ENCODE results near the gene WASF3.
"Not testable (repeated sequence)": the region's sequence is repeated elsewhere in the genome, so short reads cannot be mapped to it uniquely, and the experiment has no call there.

Gene WASF3

DNA sequence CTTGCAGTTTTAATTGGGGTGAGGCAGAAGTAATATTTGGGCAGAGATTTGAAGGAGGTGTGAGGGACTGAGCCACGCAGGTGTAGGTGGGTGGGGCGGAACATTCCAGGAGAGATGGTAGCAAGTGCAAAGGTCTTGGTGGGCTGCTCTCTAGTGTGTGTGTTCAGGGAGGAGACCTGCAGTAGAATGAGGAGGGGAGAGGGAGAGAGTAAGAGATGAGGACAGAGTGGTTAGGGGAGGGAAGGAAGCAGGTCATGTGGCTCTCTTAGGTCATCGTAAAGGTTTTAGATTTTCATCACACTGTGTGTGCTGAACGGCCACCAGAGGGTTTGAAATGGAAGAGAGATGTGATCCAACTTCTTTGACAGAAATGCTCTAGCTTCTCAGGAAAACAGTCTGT lies 33.5 kb downstream of the WASF3 start:
- no peak for DNase-seq

GRCh38 chr13:26591672-26592071 lies 34.2 kb downstream of the WASF3 start:
- DNase-seq = no peak

DNA sequence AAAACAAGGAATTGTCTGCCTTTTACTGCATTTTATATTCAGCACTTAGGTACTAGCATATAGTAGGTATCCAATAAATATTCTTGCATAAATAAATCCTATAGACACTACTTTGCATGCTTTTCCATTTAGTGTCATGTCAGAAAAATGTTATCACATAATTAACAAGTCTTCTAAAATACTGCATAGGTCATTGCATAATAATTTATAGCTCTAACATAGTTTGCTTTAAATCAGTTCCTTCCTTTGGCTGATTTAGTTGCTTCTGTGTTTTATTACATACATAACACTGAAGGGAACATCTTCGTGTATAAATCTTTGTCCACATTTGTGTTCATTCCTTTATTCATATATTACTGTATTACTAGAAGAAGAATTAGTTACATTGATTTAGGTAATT lies 36.2 kb downstream of the WASF3 start:
- no peak for DNase-seq

DNA sequence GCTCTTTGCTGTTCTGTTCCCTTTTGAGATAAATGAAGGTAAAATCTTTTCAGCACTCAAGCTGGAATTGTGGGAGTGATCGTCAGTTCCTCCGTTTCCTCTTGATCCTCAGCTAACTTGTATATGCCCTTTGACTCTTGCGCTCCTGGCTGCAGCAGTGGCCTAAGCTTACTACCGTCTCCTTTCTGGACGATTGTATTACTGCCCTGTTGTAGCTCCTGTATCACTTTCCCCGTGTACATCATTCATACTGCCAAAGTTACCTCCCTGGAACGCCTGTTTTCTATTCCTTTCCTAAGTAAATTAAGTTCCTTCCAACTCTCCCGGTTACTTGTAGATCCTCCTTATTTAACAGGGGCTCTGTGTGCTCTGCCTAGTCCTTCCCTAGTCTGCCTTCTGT lies 36.9 kb downstream of the WASF3 start:
- no peak for DNase-seq

DNA sequence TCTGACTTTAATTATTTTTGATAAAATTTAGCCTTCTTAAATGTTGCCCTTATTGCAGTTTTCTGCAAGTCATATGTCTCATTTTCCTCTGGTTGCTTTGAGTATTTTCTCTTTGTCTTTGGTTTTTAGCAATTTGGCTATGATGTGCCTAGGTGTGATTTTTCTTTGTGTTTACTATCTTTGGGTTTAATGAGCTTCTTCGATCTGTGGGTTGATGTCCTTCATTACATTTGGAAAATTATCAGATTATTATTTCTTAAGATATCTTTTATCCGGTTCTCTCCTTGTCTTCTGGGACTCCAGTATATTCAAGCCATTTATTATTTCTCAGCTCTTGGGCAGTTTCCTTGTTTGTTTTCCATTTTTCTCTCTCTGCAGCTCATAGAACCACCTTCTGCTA lies 39.0 kb downstream of the WASF3 start:
- no peak for DNase-seq

GRCh38 chr13:26599403-26599802 lies 41.9 kb downstream of the WASF3 start:
- DNase-seq = no peak

DNA sequence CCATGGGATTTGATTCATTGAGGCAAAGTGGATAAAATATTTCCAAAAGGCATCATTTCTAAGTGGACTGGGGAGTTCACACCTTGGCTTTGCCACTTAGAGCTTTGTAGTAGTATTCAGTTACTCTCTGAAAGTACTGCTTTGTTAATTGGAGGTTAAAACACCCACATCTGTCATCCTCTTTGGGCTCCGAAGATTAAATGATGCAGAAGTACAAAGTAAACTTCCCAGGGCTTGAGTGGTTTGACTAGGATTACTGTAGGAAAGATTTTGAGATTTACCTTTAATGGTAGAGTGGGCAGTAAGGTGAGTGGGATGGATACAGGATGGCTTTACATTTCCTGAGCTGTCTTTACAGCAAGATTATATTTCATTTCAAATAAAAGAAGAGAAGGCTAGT lies 42.4 kb downstream of the WASF3 start:
- DNase-seq = no peak

- no peak for DNase-seq
Observed at GRCh38 chr13:26600343-26600742, 42.9 kb downstream of the WASF3 start.

GRCh38 chr13:26601669-26602068 lies 44.2 kb downstream of the WASF3 start:
- DNase-seq = no peak

- no peak for DNase-seq
Observed at GRCh38 chr13:26602783-26603182, 45.3 kb downstream of the WASF3 start.

GRCh38 chr13:26604784-26605545 lies 47.5 kb downstream of the WASF3 start:
- no peak for DNase-seq

- no peak for DNase-seq
Observed at GRCh38 chr13:26605845-26606244, 48.4 kb downstream of the WASF3 start.

- no peak for DNase-seq
Observed at GRCh38 chr13:26606631-26607030, 49.1 kb downstream of the WASF3 start.

DNA sequence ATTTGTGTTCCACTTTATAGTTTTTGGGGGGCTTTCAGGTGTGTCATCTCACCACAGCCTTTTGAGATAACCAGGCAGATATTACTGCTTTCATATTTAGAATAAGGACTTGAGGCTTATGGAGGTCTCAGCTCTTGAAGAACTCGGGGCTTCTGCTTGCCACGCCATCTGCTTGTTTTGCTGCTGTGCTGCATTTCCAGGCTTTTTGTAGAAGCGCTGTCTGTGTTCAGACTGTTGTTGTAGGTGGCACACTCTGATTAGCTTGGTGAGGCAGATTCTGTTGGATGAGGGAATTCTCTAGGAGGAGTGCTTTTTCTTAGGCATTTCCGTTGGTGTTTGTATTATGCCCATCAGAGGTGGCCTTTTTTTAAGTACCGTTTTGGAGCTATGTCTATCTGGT lies 57.2 kb downstream of the WASF3 start:
- no peak for DNase-seq

- DNase-seq = no peak
Observed at GRCh38 chr13:26616126-26616525, 58.6 kb downstream of the WASF3 start.

DNA sequence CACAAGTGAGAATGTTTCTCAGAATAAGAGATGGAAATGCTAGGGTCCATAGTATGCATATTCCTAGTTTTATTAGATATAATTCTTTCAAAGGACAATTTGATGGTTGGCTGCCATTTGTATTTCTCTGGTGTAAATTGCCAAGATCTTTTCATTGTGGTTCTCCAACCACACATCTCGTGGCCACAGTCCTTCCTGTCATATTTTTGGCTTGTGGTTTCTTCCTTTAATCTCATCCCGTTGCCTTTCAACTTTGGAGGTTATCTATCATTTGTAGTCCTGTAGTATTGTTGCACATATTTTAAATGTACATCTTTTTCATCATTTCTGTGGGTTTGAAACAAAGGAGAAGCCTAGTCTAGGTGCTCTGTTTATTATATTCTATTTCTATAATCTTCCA lies 61.2 kb downstream of the WASF3 start:
- no peak for DNase-seq

- DNase-seq = no peak
Observed at GRCh38 chr13:26619358-26619757, 61.9 kb downstream of the WASF3 start.

GRCh38 chr13:26621731-26622401 lies 64.4 kb downstream of the WASF3 start:
- DNase-seq = no peak

DNA sequence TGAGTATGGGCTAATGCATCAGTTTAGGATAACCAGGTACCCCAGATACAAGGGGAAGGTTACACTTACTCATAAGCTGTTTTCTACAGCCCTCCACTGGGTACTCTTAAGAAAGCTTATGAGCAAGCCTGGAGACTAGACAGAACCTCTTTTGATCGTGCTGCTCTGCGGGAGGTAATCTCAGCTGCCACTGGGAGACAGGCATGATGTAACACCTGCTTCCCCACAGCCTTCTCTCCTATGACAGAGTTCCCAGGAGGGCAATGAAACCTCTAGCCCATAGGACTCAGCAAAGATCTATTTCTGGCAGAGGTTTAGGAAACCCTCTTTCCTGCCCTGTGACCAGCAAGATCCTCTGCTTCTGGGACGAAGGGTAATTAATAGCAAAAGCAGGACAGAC lies 65.6 kb downstream of the WASF3 start:
- DNase-seq = no peak

- DNase-seq = no peak
Observed at GRCh38 chr13:26624572-26624971, 67.1 kb downstream of the WASF3 start.

GRCh38 chr13:26626271-26626670 lies 68.8 kb downstream of the WASF3 start:
- DNase-seq = no peak

DNA sequence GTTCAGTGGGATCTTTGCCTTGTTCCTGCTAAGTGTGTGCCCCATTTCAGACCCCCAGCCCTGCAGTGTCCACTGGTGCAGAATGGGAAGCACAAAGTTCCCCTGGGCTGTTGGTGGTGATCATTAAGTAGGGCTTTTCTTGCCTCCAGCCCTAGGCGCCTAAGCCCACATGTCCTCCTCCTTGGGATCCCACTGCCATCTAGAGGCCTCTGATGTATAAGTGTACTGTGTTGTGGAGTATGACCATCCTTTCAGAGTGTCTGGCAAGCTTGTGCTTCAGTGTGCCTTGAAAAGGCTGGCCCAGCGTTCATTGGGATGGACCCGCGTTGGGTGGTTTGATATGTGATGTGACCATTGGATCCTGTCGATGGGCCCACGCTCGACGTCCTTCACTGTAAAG lies 71.2 kb downstream of the WASF3 start:
- no peak for DNase-seq

DNA sequence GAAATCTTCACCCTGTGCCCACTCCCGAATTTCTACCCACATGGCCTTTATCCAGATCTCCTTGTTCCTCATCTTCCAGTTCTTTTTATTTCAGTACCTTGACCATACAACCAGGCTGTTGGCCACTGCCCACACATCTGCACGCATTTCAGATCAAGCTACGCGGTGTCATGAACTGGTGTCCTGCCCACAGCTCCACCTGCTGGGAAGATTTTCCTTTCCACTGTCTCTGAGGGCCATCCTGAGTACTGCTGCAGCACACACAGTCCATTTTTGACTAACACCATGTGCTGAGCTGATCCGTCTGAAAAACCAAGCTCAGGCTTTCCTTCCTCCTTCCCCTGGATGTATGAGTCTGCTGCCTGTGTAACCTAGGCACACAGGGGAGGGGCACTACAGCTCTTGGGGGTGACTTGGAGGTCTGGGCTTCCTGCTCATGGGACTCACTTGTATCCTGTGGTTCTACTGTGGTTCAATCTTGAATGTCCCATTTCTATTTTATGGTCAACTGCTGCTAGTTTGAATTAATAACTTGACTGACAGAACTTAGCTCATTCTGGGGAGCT lies 71.9 kb downstream of the WASF3 start:
- DNase-seq = no peak

GRCh38 chr13:26635634-26636033 lies 78.2 kb downstream of the WASF3 start:
- not testable (repeated sequence) for DNase-seq
